NCI-H2196 treated with DMSO at 0.1 percent for 48 hours (cell line): ENCODE measurements around the gene ARL15.
"Not testable (repeated sequence)": the region's sequence is repeated elsewhere in the genome, so short reads cannot be mapped to it uniquely, and the experiment has no call there.

ENCODE experiments used
- DNase-seq: peaks from one replicate; lab custom pipeline; 2025; ENCODE audit not compliant: unreplicated experiment; lab: John Stamatoyannopoulos, UW

Gene ARL15

GRCh38 chr5:53997736-53998627, 312.4 kb downstream of the ARL15 start:
- DNase-seq, result no peak

GRCh38 chr5:53996008-53996407, 314.4 kb downstream of the ARL15 start:
- no peak for DNase-seq

- no peak for DNase-seq
These were observed 316.2 kb downstream of the ARL15 start for GRCh38 chr5:53994148-53994547.

- DNase-seq, result no peak
These were observed 318.4 kb downstream of the ARL15 start for GRCh38 chr5:53991942-53992341.

- DNase-seq, result no peak
These were observed 323.3 kb downstream of the ARL15 start for GRCh38 chr5:53987101-53987500.

GRCh38 chr5:53985796-53986195, 324.6 kb downstream of the ARL15 start:
- no peak for DNase-seq

- no peak for DNase-seq
These were observed 325.4 kb downstream of the ARL15 start for GRCh38 chr5:53984971-53985370.

GRCh38 chr5:53983568-53984460, 326.6 kb downstream of the ARL15 start:
- DNase-seq, result no peak

- DNase-seq, result not testable (repeated sequence)
These were observed 328.1 kb downstream of the ARL15 start for GRCh38 chr5:53982319-53982718.

GRCh38 chr5:53980061-53980460, 330.3 kb downstream of the ARL15 start:
- DNase-seq, result no peak

- no peak for DNase-seq
These were observed 336.4 kb downstream of the ARL15 start for GRCh38 chr5:53974021-53974420.

GRCh38 chr5:53972314-53972713, 338.1 kb downstream of the ARL15 start:
- DNase-seq, result no peak

- no peak for DNase-seq
These were observed 338.8 kb downstream of the ARL15 start for GRCh38 chr5:53971551-53971950.

- no peak for DNase-seq
These were observed 339.2 kb downstream of the ARL15 start for GRCh38 chr5:53971131-53971530.

GRCh38 chr5:53970475-53970874, 339.9 kb downstream of the ARL15 start:
- DNase-seq, result no peak

GRCh38 chr5:53969176-53969730, 341.1 kb downstream of the ARL15 start:
- DNase-seq, result no peak

GRCh38 chr5:53965459-53965858, 344.9 kb downstream of the ARL15 start:
- no peak for DNase-seq

- DNase-seq, result no peak
These were observed 346.4 kb downstream of the ARL15 start for GRCh38 chr5:53963958-53964357.

- no peak for DNase-seq
These were observed 348.1 kb downstream of the ARL15 start for GRCh38 chr5:53962306-53962705.

GRCh38 chr5:53956632-53957031, 353.7 kb downstream of the ARL15 start:
- no peak for DNase-seq

- no peak for DNase-seq
These were observed 354.2 kb downstream of the ARL15 start for GRCh38 chr5:53956196-53956595.

- DNase-seq, result no peak
These were observed 359.8 kb downstream of the ARL15 start for GRCh38 chr5:53950621-53951020.
